NCI-H460 (cell line): ENCODE results near the gene ATP5MC3. TPM values are rescaled to one million over a fixed set of nuclear protein-coding genes. Genes with fewer than 3 reads are reported as not detected.
"Not testable (repeated sequence)": the region's sequence is repeated elsewhere in the genome, so short reads cannot be mapped to it uniquely, and the experiment has no call there.

Experiments used
- DNase-seq: peaks from one replicate; pipeline ENCODE4 v3.0.0-alpha.2; 2016; ENCODE audit warnings: low read depth; ENCODE audit errors: extremely low read depth
- polyA plus RNA-seq: library from polyadenylated mRNA; depleted of rRNA; stranded (reverse); fragments of >200 nt; gene quantifications from 2 replicates; pipeline ENCODE4 v1.2.3, GENCODE V29; 2014; cell fraction: nucleus; rRNA removed
- total RNA-seq: library from RNA; depleted of rRNA; stranded (reverse); fragments of >200 nt; shearing (Covaris generic); gene quantifications from 2 replicates; pipeline ENCODE4 v1.2.3, GENCODE V29; 2014; rRNA removed

ATP5MC3 gene
- total RNA-seq, result 253 and 259 TPM in 2 replicates
- polyA plus RNA-seq, result 294 and 329 TPM in 2 replicates

DNA sequence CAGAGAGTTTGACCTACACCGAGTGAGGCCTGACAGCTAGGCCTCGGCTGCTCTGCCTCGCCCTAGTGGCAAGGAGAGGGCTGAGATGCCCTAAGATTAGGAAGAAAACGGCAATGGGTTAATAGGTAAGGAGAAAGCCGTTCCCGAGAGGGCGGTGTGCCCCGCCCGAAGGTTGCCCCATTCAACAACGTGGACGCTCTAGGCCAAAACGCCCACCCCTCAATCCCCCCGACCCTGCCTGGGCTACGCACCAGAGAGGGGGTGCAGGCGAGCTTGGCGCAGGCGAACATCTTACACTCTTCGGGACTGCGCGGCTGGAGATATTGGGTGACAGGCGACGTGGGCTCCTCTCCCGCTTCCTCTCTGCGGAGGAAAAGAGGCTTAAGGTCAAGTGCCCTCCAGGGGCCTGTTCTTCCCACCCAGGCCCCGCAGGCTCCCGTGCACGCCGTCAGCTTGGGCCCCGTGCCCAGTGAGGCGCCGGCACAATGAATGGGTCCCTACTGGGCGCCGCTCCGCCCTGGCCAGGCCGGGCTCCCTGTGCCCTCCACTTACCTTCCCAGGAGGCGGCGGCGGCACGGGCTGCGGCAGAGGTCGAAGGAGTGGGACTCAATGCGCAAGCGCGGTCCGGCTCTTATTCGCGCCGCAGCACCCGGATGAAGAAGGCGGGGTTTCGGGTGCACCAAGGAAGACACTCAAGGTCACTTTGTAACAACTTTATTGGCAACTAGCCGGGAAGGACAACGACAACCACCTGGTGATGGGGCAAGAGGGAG lies at the start of gene ATP5MC3:
Gene ATP5MC3, minus strand, starts transcription at position 607 of the 773 bp plus-strand sequence. Its CDS starts 317 bp downstream, at position 290.
- peak; percentile 97 for DNase-seq

DNA sequence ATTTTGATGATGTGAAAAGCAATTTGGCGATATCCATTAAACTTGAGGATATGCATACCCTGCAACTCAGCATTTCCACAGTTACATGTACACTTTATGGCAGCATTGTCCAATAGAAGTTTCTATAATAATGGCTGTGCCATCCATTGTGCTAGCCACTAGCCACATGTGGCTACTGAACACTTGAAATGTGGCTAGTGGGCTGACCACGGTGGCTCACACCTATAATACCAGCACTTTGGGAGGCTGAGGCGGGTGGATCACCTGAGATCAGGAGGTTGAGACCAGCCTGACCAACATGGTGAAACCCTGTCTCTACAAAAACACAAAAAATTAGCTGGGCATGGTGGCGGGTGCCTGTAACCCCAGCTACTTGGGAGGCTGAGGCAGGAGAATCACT lies 47.1 kb upstream of the ATP5MC3 start:
- DNase-seq, result not testable (repeated sequence)

DNA sequence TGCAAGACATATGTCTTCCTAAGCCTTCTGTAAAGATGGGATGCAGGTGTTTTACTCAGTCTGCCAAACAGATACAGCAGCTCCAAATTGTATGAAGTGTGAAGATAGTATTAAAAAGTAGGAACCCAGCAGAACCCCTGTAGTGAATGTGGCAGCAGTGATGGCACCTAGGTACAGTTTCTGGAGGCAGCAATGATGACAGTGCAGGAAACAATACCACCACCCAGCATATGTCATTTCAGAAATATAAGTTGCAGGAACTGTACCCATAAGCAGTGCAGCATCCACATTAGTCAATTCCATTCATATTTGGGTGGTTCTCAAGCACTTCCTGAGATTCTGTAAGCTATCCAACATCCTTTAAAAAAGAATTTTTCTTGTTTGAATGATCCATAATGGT lies 46.7 kb upstream of the ATP5MC3 start:
- DNase-seq, result no peak

DNA sequence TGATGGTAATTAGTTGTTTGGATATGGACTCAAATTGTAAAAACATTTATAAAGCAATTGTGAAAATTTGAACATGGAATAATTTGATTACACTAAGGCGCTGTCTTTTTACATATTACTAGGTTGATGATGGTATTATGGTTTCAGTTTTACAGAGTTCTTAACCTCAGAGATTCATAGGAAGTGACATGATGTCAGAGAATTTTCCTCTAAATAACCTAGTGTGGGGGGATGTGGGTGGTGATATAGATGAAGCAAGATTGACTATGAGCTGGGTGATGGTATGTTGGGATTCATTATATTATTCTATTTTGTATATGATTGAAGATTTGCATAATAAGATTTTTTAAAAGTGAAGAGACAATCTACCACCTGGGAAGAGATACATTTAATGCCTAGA lies 45.9 kb upstream of the ATP5MC3 start:
- DNase-seq, result no peak

DNA sequence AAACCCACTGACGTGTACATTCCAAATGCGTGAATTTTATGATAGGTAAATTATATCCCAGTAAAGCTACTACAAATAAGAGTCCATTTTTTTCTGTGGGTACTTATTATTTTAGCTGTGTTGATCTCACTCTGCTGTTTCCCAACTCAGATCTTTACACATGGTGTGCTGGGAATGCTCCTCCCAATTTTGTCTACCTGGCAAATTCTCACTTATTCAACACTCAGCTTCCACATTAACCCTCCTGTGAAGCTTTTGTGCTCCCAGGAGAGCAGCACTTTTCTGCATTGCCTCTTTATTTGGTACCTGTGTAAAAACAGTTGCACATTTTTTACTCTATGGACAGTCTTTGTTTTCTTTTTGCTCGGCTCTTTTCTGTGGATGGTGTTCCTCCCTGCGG lies 38.6 kb upstream of the ATP5MC3 start:
- DNase-seq, result no peak

DNA sequence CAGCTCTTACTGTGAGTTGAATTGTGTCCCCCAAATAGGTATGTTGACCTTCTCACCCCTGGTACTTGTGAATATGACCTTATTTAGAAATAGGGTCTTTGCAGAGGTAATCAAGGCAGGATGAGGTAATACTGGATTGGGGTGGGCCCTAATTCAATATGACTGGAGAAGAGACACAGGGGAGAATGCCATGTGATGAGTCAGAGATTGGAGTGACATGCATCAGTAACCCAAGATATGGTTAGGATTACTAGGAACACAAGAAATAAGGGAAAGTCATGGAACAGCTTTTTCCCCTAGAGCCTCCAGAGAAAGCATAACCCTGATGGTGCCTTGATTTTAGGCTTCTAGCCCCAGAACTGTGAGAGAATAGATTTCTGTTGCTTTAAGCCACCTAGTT lies 37.0 kb upstream of the ATP5MC3 start:
- DNase-seq, result no peak

DNA sequence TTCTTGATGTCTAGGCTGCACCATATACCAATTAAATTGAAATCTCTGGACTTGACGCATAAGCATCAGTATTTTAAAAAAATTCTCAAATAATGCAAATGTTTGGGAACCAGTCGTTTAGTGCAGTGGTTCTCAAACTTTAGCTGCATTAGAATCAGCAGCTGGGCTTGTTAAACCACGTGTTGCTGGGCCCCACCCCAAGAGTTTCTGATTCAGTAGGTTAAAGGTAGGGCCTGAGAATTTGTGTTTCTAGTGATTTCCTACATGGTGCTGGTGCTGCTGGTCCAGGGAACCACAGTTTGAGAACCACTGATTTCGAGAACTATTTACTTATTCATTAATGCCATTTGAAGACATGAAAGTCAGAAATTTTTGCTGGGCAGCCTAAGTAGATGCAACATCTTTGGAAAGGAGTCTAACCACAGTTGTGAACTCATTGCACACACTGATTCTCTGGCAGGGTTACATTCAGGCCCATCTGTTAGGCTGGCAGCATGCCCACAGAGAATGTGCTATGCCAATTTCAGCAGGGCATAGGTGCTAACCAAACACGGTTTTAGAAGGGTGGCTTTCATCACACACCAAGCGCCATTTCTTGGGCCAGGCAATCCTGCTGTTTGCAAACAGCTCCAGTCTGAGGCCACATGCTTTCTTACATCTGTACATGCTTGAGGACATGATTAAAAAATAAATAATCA lies 26.4 kb upstream of the ATP5MC3 start:
- no peak for DNase-seq

DNA sequence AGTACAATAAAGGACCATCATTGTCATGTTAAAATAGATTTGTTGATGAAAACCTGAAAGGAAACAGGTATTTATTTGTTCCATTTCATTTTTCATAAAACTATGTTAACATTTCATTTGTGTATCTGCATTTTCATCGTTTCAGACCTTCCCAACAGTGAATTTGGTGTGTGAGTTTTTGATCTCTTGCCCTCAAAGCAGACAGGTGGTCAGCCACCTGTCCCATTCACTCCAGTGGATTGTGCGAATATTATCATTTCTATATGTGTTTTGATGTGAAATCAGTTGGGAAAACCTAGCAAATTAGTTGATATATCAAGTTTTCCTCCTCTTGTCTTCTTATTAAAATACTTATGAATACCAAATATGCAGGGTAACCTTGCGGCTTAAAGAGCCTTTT lies 25.4 kb upstream of the ATP5MC3 start:
- DNase-seq, result no peak

DNA sequence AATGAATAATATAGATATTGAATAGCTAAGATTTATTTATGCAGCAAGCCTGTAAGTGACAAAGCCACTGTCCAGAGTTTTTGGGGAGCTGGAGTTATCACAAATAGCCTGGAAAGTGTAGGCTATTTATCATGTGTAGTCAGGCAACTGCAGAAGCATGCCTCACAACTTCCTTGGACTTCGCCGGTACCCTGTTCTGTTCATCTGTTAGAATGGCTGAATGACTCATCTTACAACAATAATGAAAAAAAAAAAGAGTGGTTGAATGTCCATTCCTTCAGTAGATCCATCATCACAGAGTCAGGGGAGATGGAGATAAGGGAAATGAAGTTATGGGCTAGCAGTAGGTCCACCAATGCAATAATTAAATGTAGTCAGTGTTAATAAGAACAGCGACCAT lies 24.0 kb upstream of the ATP5MC3 start:
- no peak for DNase-seq

DNA sequence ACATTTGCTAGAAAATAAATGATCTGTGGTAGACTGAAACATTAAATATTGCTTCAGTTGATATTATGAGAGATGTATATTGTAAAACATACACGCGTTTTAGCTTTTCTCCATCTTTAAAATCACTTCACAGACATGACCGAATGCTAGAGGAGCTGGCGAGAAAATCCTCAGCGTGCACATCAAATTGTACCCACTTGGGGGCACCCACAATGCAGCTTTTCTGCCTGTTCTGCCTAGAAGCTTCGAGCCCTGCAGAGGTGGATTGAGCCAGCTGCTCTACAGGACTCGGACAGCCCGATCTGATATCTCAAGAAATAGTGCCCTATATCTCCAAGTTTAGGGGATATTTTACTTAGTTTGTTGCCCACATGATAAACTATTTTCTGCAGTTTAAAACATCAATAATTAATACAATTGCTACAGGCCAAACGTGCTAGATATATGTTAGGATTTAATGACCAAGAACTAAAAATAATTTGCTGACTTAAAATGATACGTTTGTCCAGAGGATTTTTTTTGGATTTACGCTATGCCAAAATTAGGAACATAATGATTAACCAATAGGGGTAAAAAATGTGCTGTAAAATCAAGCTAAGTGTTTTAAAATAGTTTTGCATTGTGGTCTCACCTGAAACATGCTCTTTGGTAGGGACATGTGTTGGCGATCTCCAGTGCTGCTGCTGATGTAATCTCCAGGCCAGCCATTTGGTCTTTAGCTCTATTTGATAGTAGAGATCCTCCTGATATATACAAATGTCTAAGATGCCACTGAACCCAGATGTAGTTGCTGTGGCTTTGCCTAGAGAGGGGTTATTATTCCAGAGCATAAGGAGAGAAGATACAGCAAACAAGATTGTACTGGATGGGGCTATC lies 22.3 kb upstream of the ATP5MC3 start:
- DNase-seq, result peak; percentile 58

DNA sequence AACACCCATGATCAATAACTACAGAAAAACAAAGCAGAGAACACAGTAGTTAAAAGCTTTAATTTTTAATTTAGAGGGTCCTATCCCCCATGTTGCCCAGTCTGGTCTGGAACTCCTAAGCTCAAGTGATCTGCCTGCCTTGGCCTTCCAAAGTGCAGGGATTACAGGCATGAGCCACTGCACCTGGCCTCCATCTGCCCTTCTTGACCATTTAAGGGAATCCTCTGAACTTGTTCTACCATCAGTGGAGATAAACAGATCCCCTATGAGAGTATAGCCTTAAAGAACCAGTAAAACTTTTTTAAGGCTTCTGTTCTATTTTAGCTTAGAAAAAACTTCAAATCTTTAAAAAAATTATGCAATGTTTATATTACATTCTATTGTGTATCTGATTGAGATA lies 13.5 kb upstream of the ATP5MC3 start:
- DNase-seq, result no peak

DNA sequence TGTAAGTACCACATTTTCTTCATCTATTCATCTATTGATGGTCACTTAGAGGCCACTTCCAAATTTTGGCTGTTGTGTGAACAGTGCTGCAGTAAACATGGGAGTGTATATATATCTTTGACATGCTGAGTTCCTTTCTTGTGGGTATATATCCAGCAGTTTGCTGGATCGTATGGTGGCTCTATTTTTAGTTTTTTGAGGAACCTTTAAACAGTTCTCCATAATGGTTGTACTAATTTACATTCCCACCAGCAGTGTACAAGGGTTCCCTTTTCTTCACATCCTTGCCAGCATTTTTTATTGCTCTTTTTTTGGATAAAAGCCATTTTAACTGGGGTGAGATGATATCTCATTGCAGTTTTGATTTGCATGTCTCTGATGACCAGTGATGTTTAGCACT lies 7.3 kb upstream of the ATP5MC3 start:
- DNase-seq, result no peak

DNA sequence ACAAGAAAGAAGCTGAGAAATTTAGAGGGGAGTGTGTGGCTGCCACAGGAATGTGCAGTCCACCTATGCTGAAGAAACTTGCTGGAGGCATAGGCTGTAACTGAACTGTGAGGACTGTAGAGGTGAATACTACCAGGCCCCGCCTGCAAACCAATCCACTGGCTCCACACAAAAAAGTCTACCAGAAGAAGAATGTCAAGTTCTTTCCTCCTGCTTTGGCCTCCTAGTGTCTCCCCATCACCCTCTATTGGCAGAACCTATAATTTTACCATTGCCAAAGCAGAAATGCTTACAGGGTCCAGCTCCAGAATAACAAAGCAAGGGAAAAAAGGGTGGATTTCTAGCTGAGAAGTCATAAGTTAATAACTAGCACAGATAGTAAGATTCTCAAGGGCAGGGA lies 5.9 kb upstream of the ATP5MC3 start:
- DNase-seq, result no peak

DNA sequence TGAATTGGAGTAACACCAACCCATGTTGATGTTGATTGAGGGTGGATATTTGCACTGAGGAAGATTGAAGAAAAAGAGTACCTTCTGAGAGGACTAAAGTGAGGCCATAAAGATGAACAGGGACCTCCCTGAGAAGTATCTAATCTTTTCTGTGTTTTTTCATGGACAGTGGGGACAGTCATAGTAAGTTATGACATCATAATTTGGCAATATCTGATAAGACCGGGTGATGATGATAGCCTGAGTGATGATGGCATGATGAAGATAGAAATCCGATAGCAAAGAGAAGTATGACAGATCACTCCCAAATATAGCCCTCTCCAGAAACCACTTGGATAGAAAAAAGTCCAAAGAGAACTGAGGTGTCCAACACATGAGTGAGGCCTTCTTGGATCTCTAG lies 2.2 kb upstream of the ATP5MC3 start:
- DNase-seq, result no peak

DNA sequence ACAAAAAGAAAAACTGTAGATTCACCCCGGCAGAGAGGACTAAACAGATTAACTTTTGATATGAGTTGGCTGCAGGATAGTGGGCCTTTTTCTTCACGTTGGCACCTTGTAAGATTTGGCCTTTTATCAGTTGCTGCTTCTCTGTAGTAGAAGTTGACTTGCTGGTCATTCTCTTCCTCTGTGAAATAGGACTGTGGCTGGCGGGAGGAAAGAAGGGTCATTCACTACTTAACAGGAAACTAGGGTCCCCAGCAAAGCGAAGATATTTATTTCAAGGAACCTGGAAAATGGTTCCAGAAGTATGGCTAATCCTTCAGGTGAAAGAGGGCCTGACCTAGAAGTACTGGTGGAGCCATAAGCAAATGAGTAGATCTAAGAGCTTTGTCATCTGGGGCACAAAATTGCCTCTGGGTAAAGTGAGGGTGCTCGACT lies 383 bp upstream of the ATP5MC3 start:
- DNase-seq, result no peak

DNA sequence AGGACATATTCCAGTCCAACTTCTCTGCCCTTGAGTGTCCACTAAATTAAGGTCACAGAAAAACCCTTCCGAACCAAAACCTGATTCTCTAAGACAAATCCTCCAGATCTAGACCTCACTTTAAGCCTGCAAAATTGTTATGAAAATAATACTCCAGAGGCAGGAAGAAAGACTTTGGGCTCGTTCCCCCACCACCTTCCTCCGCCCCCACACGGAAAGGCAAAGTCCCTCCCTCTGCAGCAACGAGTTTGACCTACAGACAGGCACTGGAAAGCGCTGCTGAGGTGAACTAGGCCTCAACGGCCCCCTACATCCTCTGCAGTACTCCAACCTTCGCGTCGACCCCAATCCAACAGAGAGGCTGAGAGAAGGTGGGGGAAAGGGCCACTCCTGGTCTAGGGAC lies 808 bp downstream of the ATP5MC3 start:
- DNase-seq, result no peak

DNA sequence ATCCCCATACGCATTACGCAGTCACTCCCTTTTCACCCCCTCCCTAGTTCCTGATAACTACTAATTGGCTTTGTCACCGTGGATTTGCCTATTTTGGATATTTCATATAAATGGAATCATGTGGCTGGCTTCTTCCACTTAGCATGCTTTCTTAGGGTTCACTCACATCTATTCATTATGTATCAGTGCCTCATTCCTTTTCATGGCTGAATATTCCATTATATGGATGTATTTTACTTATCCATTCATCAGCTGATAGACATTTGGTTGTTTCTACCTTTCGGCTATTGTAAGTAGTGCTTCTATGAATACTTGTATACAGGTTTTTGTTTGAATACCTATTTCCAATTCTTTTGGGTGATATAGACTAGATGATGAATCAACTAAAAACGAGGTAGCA lies 4.9 kb downstream of the ATP5MC3 start:
- DNase-seq, result no peak

DNA sequence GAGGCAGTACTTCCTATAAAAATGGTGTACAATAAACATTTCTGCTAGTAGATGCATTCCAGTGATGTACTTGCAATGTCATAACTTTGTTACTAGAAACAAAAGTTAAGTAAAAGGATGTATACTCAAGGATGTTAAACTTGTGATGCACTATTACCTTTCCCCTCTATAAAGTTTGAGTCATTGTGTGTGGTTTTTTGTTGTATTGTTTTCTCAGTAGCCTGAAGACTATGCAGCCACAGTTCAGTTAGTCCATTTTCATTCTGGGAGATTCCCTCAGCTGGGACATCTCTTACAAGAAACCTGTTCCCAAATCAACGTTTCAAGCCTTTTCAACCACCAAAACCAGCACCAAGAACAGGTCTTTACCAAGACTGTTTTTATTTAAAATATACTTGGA lies 5.6 kb downstream of the ATP5MC3 start:
- DNase-seq, result no peak

DNA sequence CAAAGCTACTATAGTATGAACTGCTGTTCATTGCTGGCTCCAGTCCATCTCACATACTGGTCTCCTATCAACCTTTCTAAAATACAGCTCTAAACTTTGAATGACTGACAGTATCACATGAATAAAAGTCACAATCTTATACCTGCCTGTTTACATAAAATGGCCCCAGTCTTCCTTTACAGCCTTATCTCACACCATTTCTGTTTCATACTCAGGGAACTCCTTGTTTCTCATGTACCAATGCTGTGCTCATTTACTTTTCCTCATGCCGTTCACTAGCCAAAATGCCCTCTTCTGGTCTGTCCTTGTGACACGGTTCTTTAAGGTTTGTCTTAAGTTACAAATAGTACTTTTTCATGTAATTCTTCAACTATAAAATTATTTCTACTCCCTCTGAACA lies 6.2 kb downstream of the ATP5MC3 start:
- DNase-seq, result no peak

DNA sequence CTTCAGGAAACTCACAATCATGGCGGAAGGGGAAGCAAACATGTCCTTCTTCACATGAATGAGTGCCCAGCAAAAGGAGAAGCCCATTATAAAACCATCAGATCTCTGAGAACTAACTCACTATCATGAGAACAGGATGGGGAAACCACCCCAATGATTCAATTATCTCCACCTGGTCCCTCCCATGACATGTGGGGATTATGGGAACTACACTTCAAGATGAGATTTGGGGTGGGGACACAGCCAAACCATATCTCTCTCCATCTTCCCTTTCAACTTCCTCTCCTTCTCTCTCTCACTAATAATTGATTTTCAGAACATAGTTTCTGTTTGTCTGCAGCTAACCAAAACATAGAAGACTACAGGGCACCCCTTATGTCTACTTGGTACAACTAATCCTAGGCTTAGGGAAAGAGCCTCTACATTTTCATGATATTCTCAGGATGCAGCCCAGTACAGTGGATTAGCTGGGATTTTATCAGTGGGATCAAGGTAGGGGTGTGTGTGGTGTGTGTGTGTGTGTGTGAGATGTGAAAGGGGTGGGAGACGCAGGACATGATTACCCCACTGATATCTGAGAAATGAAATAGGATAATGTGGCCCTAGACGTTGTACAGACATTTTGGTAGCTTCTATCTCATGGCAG lies 10.7 kb downstream of the ATP5MC3 start:
- no peak for DNase-seq

DNA sequence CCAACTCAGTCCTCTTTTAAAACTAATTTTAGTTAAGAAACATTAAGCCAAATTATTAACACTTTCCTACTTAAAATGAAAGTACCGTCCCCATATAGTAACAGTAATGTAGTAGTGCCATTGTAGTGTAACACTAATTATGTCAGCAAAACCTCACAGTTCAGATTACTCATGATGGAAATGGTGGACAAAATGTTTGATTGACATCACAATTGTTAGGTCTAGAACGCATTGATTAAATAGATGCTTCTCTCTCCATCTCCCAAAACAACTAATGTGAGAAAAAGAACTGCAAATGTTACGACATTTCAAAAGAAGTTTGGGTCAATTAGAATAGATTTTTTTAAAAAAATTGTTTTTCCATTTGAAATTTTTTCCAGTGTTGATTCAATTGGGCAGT lies 12.3 kb downstream of the ATP5MC3 start:
- DNase-seq, result no peak
